RCC 7860 (cell line): ENCODE results near the gene MIS18A.

Source experiments
- DNase-seq: peaks from one replicate; pipeline ENCODE4 v3.0.0-alpha.2; 2015; ENCODE audit warnings: low spot score
- FAIRE-seq: peaks from 2 replicates; lab custom pipeline; 2012; peaks lifted over from hg19 to GRCh38; lab: Jason Lieb, UNC

The MIS18A gene

DNA sequence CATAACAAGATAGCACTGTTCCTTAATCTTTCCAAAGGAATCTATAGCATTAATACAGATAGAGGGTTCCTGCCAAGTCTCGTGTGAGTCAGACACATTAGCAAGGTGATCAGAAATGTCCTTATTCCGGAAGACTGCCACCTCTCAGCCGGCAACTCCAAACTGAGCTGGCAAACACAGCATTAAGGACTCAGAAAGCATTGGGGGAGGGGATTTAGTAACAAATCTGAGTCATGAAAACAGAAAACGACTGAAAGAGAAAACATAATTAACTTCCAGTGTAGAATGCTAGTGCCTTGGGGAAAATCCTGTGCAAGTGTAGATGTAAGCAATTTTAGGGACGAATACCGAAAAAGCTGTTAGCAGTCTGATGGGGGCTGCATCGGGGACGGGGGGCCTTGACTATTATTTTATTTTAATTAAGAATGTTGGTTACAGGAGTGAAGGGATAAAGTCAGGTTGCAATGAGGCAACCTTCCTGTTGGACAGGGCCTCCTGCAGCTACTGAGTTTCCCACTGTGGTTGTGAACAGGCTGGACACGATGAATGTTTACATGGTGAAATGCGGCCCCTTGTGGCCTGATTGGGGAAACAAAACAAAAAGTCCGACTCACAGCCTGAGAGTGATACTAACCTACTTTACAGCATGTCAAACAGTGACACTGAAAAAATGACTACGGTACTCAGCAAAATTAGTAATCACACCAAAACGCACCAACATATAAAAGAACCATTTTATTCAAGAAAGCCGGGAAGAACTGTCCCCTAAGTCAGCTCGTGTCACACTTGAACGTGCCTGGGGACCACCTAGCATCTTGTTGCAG is 20.7 kb downstream of the MIS18A start:
- DNase-seq (peak; percentile 52), FAIRE-seq (peak; percentile 42)

- DNase-seq = peak; percentile 54
Measured at GRCh38 chr21:32256873-32257620, 21.8 kb downstream of the MIS18A start.

DNA sequence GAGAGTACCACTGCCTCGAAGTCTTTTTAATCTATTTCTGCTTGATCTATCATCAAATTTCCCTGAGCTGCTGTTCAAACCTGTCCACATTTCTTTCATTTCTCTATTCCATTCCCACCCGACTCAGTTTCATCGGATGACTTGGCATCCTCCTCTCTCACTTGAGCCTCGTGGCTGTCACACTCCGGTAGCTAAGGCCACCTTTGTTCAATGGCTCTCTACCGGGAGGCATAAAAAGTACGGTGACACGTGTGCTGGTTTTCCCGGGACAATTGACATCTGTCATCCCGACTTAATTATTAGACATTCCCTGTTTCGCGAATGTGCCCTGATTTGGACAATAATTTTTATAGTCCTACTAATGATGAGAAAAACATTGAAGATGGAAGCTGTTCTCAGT is 22.6 kb downstream of the MIS18A start:
- no peak for FAIRE-seq

More at GRCh38 chr21:32256873-32257620, 21.8 kb downstream of the MIS18A start:
- FAIRE-seq = no peak

GRCh38 chr21:32253215-32253641 is 25.6 kb downstream of the MIS18A start:
- FAIRE-seq (no peak), DNase-seq (no peak)

More for the DNA sequence above, 22.6 kb downstream of the MIS18A start:
- DNase-seq = no peak

- FAIRE-seq = no peak
- no peak for DNase-seq
Measured at GRCh38 chr21:32252136-32252535, 26.7 kb downstream of the MIS18A start.

DNA sequence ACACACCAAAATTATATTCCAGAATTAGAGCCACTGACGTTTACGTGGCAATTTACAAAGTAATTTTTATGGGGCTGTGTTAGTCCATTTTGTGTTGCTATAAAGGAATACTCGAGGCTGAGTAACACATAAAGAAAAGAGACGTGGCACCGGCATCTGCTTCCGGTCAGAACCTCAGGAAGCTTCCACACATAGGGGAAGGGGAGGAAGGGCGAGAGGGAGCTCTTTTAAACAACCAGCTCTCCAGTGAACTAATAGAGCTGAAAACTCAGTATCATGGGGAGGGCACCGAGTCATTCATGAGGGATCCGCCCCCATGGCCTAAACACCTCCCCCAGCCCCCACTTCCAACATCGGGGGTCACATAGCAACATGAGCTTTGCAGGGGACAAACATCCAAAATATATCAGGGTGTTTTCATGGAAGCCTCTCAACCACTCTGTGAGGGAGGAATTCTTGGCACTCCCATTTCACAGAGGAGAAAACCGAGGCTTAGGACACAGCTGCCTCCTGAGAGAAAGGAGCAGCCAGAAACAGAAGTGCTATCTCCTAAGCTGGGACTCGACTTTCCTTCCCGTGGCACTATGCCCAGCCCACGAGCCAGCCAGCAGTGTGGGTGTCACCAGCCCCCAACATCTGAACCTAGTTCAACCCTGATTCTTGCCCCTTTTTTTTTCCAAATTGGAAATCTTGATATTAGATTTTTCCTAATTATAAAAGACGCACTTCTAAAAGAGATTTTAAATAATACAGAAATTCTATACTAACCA is 29.2 kb downstream of the MIS18A start:
- no peak for FAIRE-seq
- DNase-seq = no peak

DNA sequence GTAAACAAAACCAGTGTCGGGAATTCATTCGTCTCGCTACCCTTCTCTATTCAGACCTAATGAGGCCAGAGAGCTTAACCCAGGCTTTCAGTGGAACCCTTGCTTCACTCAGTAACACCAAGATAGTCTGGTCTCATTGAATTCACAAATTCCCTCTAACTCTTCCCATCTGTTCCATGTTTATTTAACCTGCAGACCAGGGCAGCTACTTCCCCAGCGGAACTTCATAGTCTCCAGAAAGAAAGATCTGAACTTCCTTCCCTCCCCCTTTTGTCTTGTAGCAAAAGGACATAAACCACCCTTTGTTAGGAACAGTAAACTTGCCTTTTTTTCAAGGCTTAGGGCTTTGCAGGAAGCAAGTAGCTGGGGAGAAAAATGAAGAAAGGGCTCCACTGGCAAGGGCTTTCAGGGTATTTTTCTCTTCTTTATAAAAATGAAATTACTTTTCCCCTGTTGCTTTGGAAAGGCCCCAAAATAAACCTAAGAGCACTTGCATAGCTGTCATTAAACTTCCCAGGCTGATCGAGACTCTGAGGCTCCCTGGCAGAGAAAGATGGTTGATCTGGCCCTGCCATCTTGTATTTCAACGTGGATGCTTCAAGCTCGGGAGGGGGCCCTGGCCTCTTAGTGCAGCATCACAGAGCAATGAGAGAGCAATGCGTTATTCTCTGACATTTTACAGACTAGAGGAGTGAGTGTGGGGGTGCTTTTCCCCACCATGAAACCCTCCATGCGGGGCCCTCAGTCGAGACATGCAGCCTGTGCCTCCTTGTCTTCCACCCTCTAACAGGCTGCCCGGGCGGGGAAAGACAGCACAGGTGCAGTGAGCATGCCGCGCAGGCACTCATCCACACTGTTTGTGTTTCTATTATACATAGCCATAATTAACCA is 30.0 kb downstream of the MIS18A start:
- FAIRE-seq = no peak

DNA sequence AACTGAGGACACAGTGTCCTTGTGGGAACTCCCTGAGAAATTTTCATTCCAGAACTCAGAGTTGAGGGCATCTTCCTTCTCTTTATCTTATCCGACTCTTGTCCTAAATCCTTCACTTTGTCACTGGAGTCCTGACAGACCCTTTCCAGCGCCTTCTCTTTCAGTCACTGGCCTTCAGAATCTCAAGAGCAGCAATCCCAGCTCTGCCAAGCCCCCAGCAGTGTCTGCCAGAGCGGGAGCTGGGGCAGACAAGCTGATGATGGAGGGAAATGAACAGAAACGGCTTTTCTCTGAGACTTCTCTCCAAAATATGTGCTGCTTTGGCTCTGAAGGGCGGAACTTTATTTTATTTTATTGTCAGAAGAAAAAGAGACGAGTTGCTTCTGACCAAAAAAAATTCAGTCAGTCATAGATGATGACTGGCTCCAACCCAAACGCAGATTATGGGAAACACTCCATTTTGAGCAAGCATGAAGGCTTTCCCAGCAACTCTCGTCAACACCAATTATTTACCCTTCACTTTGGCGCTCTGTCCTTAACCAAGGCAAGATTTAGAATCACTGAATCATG is 32.2 kb downstream of the MIS18A start:
- FAIRE-seq (no peak), DNase-seq (no peak)

More for the DNA sequence above, 30.0 kb downstream of the MIS18A start:
- no peak for DNase-seq

GRCh38 chr21:32245971-32246370 is 32.9 kb downstream of the MIS18A start:
- DNase-seq (no peak), FAIRE-seq (no peak)

GRCh38 chr21:32240851-32241687 is 37.8 kb downstream of the MIS18A start:
- FAIRE-seq (no peak), DNase-seq (no peak)

- FAIRE-seq (no peak), DNase-seq (no peak)
Measured at GRCh38 chr21:32239551-32239950, 39.3 kb downstream of the MIS18A start.

DNA sequence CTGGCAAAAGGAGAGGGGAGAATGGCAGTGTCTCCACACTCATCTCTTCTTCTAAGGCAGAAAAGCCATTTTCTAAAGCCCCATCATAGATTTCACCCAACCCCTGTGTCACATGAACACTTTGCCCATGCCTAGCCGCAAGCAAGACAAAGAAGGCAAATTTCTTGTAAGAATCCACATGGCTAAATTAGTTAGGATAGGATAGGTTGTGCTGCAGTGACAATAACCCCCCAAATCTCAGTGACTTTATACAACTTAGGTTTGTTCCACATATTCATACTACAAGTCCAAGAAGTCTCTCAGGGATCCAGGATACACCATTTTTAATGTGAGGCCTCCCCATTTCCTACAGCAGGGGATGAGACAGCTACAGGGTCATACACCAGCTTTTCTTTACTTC is 40.8 kb downstream of the MIS18A start:
- FAIRE-seq = no peak

DNA sequence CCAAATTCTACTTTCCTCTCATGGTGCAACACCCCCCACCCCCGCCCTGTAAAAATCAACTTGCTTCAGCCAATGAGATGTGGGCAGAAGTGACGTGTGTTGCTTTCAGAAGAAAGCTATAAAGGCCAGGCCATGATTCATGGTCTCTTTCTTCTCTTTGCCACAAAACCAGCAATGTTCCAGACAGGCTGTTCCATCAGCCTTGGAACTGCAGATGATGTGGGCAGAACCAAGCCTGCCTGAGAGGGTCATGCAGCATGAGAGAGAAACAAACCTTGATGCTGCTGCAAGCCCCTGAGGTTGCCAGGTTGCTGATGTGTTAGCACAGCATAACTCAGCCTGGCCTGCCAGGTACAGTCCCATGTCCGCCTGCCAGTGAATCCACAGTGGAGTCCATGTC is 41.8 kb downstream of the MIS18A start:
- FAIRE-seq (no peak), DNase-seq (no peak)

More for the DNA sequence above, 40.8 kb downstream of the MIS18A start:
- no peak for DNase-seq

GRCh38 chr21:32233722-32234301 is 45.0 kb downstream of the MIS18A start:
- FAIRE-seq (no peak), DNase-seq (no peak)

GRCh38 chr21:32233055-32233546 is 45.7 kb downstream of the MIS18A start:
- FAIRE-seq (no peak), DNase-seq (no peak)

DNA sequence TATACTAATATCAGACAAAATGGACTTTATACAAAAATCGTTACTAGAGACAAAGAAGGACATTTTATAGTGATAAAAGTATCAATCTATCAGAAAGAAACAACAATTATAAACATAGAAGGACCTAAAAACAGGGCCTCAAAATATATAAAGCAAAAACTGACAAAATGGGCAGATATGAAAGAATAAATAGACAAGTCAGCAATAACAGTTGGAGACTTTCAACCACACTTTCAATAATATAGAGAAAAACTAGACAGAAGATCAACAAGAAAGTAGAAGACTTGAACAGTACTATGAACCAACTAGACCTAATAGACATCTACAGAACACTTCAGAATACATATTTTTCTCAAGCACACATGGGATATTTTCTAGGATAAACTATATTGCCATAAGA is 52.4 kb downstream of the MIS18A start:
- FAIRE-seq (no peak), DNase-seq (no peak)
